HAP-1 (cell line): ENCODE data around the gene NTNG1.

Experiments used
- DNase-seq, 2 experiments: peaks; one replicate each; pipeline ENCODE4 v3.0.0-alpha.2; 2016 to 2020; ENCODE audit warnings: low spot score in 2 of 2
- H3K27me3 ChIP-seq: fragments of 250-450 bp; sonication (Bioruptor Pico); 2 replicates; pipeline ENCODE4 v1.5.1; 2020; ENCODE audit warnings: low read depth, mild to moderate bottlenecking, moderate library complexity
- H3K36me3 ChIP-seq: fragments of 250-450 bp; sonication (Bioruptor Pico); replicated peaks from 2 replicates; pipeline ENCODE4 v1.5.1; 2020; ENCODE audit warnings: mild to moderate bottlenecking
- H3K4me1 ChIP-seq: fragments of 250-450 bp; sonication (Bioruptor Pico); 2 replicates; pipeline ENCODE4 v1.5.1; 2020; ENCODE audit warnings: mild to moderate bottlenecking
- H3K4me3 ChIP-seq: fragments of 250-450 bp; sonication (Bioruptor Pico); 2 replicates; pipeline ENCODE4 v1.5.1; 2020; ENCODE audit warnings: mild to moderate bottlenecking, moderate library complexity
- H3K9me3 ChIP-seq: fragments of 250-450 bp; sonication (Bioruptor Pico); 2 replicates; pipeline ENCODE4 v1.5.1; 2020; ENCODE audit warnings: mild to moderate bottlenecking, moderate library complexity
- in situ Hi-C: fragments of 300-500 bp; cut with MboI; formaldehyde crosslinking; loops from 3 replicates; pipeline ENCODE4 v1.14.3; 2020; ENCODE audit warnings: low sequenced_read_pairs, inconsistent platforms, mixed read lengths

Gene NTNG1

GRCh38 chr1:107512836-107513235, 372.0 kb downstream of the NTNG1 start:
- Histone ChIP-seq H3K4me1 (no peaks in the 10 kb centered on the region), H3K9me3 (no peaks in the 10 kb centered on the region), H3K4me3 (no peak overlapping the region), H3K36me3 (no peaks in the 10 kb centered on the region), H3K27me3 (no peaks in the 10 kb centered on the region)
- in situ Hi-C loops, result no loop called here
- no peak for DNase-seq

- in situ Hi-C loops, result no loop called here
- H3K4me3 ChIP-seq, result no peak overlapping the region
- DNase-seq, result no peak
Measured at GRCh38 chr1:107514841-107515240, 374.0 kb downstream of the NTNG1 start.

GRCh38 chr1:107515702-107516101, 374.9 kb downstream of the NTNG1 start:
- Histone ChIP-seq H3K36me3 (no peaks in the 10 kb centered on the region), H3K4me1 (no peaks in the 10 kb centered on the region), H3K9me3 (no peaks in the 10 kb centered on the region), H3K4me3 (no peak overlapping the region), H3K27me3 (no peaks in the 10 kb centered on the region)
- DNase-seq, result no peak
- in situ Hi-C loops, result no loop called here

More at GRCh38 chr1:107514841-107515240, 374.0 kb downstream of the NTNG1 start:
- no peaks in the 10 kb centered on the region for H3K9me3 ChIP-seq
- H3K27me3 ChIP-seq, result no peaks in the 10 kb centered on the region
- no peaks in the 10 kb centered on the region for H3K4me1 ChIP-seq
- no peaks in the 10 kb centered on the region for H3K36me3 ChIP-seq

GRCh38 chr1:107523061-107523460, 382.2 kb downstream of the NTNG1 start:
- H3K4me1 ChIP-seq, result no peaks in the 10 kb centered on the region
- in situ Hi-C loops, result no loop called here

GRCh38 chr1:107523736-107524135, 382.9 kb downstream of the NTNG1 start:
- Histone ChIP-seq H3K4me1 (no peaks in the 10 kb centered on the region), H3K27me3 (no peaks in the 10 kb centered on the region), H3K36me3 (no peaks in the 10 kb centered on the region), H3K9me3 (no peaks in the 10 kb centered on the region), H3K4me3 (no peak overlapping the region)
- no peak for DNase-seq
- in situ Hi-C loops, result no loop called here

More at GRCh38 chr1:107523061-107523460, 382.2 kb downstream of the NTNG1 start:
- no peaks in the 10 kb centered on the region for H3K9me3 ChIP-seq
- no peaks in the 10 kb centered on the region for H3K27me3 ChIP-seq
- no peaks in the 10 kb centered on the region for H3K36me3 ChIP-seq
- no peak overlapping the region for H3K4me3 ChIP-seq
- DNase-seq, result no peak

GRCh38 chr1:107524301-107524700, 383.5 kb downstream of the NTNG1 start:
- Histone ChIP-seq H3K9me3 (no peaks in the 10 kb centered on the region), H3K36me3 (no peaks in the 10 kb centered on the region), H3K27me3 (no peaks in the 10 kb centered on the region), H3K4me3 (no peak overlapping the region), H3K4me1 (no peaks in the 10 kb centered on the region)
- no peak for DNase-seq
- in situ Hi-C loops, result no loop called here

- Histone ChIP-seq H3K4me1 (no peaks in the 10 kb centered on the region), H3K27me3 (no peaks in the 10 kb centered on the region), H3K9me3 (no peaks in the 10 kb centered on the region), H3K36me3 (no peaks in the 10 kb centered on the region), H3K4me3 (no peak overlapping the region)
- no peak for DNase-seq
- in situ Hi-C loops, result no loop called here
Measured at GRCh38 chr1:107525145-107525544, 384.3 kb downstream of the NTNG1 start.

- Histone ChIP-seq H3K27me3 (no peaks in the 10 kb centered on the region), H3K4me1 (no peaks in the 10 kb centered on the region), H3K4me3 (no peak overlapping the region), H3K36me3 (no peaks in the 10 kb centered on the region), H3K9me3 (no peaks in the 10 kb centered on the region)
- in situ Hi-C loops, result no loop called here
- DNase-seq, result no peak
Measured at GRCh38 chr1:107525961-107526360, 385.1 kb downstream of the NTNG1 start.

- in situ Hi-C loops, result no loop called here
- H3K4me3 ChIP-seq, result no peak overlapping the region
- no peak for DNase-seq
Measured at GRCh38 chr1:107526524-107527198, 385.8 kb downstream of the NTNG1 start.

GRCh38 chr1:107529511-107530149, 388.8 kb downstream of the NTNG1 start:
- in situ Hi-C loops, result no loop called here
- Histone ChIP-seq H3K36me3 (no peaks in the 10 kb centered on the region), H3K9me3 (no peaks in the 10 kb centered on the region), H3K27me3 (no peaks in the 10 kb centered on the region), H3K4me1 (no peaks in the 10 kb centered on the region), H3K4me3 (no peak overlapping the region)
- peak; percentile 22 to 52 for DNase-seq

More at GRCh38 chr1:107526524-107527198, 385.8 kb downstream of the NTNG1 start:
- Histone ChIP-seq H3K27me3 (no peaks in the 10 kb centered on the region), H3K36me3 (no peaks in the 10 kb centered on the region), H3K9me3 (no peaks in the 10 kb centered on the region), H3K4me1 (no peaks in the 10 kb centered on the region)

- Histone ChIP-seq H3K4me1 (no peaks in the 10 kb centered on the region), H3K27me3 (no peaks in the 10 kb centered on the region), H3K36me3 (no peaks in the 10 kb centered on the region), H3K4me3 (no peak overlapping the region), H3K9me3 (no peaks in the 10 kb centered on the region)
- in situ Hi-C loops, result no loop called here
- DNase-seq, result no peak
Measured at GRCh38 chr1:107530543-107530942, 389.7 kb downstream of the NTNG1 start.

GRCh38 chr1:107531065-107531908, 390.4 kb downstream of the NTNG1 start:
- Histone ChIP-seq H3K4me3 (no peak overlapping the region), H3K4me1 (no peaks in the 10 kb centered on the region), H3K36me3 (no peaks in the 10 kb centered on the region), H3K27me3 (no peaks in the 10 kb centered on the region), H3K9me3 (no peaks in the 10 kb centered on the region)
- no peak for DNase-seq
- in situ Hi-C loops, result no loop called here

GRCh38 chr1:107532318-107532717, 391.5 kb downstream of the NTNG1 start:
- no peaks in the 10 kb centered on the region for H3K9me3 ChIP-seq
- H3K36me3 ChIP-seq, result no peaks in the 10 kb centered on the region
- no peaks in the 10 kb centered on the region for H3K27me3 ChIP-seq
- no peak for DNase-seq
- no peaks in the 10 kb centered on the region for H3K4me1 ChIP-seq
- no peak overlapping the region for H3K4me3 ChIP-seq
- in situ Hi-C loops, result no loop called here
